Measurements from ENCODE around the gene NEURL1B.

Gene NEURL1B

DNA sequence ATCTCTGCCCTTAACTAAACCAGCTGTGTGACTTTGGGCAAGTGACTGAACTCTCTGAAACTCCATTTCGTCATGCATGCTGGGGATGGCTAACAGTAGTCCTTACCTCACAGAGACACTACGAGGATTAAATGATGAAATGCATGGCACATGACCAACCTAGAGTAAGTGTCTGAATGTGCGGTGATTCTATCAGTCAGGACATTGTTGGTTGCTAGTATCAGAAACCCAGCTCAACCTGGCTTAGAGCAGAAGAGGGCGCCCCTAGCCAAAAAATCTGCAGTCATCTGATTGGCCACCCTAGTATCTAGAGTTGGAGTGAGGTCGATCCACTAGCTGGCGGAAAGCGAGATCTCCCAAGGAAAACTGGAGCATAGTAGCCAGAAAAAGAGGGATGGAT lies 25.2 kb downstream of the NEURL1B start:
- H2BK12ac ChIP-seq (ENCODE audit: low read length): no peak overlapping the region
- no peak overlapping the region for H3K9ac ChIP-seq (ENCODE audit: low read length)
- H3K4me1 ChIP-seq (ENCODE audit: control insufficient read depth in 1 of 2, insufficient read depth in 2 of 2, low read length in 2 of 2): no peaks in the 10 kb centered on the region
- no peaks in the 10 kb centered on the region for H3K79me1 ChIP-seq (ENCODE audit: low read length)
- no peak overlapping the region for H3K14ac ChIP-seq (ENCODE audit: low read length)
- no peak overlapping the region for H4K91ac ChIP-seq (ENCODE audit: low read depth, low read length)
- no peak overlapping the region for H2AK5ac ChIP-seq (ENCODE audit: low read length)
- no peak overlapping the region for H2BK120ac ChIP-seq (ENCODE audit: insufficient read depth, low read length, poor library complexity)
- H3K36me3 ChIP-seq (ENCODE audit: control insufficient read depth in 1 of 2, insufficient read depth in 2 of 2, low read length in 2 of 2): no peaks in the 10 kb centered on the region
- no peak overlapping the region for H3K4me2 ChIP-seq (ENCODE audit: low read length)
- peak; percentile 62 to 86 for DNase-seq
- H3K4ac ChIP-seq (ENCODE audit: low read depth, low read length): no peak overlapping the region
- H3K4me3 ChIP-seq (ENCODE audit: low read depth, low read length): no peak overlapping the region
- H2AFZ ChIP-seq (ENCODE audit: insufficient read depth, low read length, poor library complexity): no peak overlapping the region
- H3K9me3 ChIP-seq (ENCODE audit: insufficient read depth, low read depth, low read length): no peaks in the 10 kb centered on the region
- H4K8ac ChIP-seq (ENCODE audit: low read depth, low read length): no peak overlapping the region
- H2BK5ac ChIP-seq (ENCODE audit: low read depth, low read length, poor library complexity): no peak overlapping the region
- H4K12ac ChIP-seq (ENCODE audit: low read depth, low read length): no peak overlapping the region
- no peaks in the 10 kb centered on the region for H3K27me3 ChIP-seq (ENCODE audit: insufficient read depth, low read length)
- H3K18ac ChIP-seq (ENCODE audit: low read length): no peak overlapping the region
- no peak overlapping the region for H3K27ac ChIP-seq (ENCODE audit: low read depth, low read length)
- H3K23ac ChIP-seq (ENCODE audit: low read length): no peak overlapping the region
- no CpG with 5 or more reads among the region's 7 CpGs for WGBS (ENCODE audit: extremely low coverage, insufficient coverage, insufficient read length)
- H3K79me2 ChIP-seq (ENCODE audit: control insufficient read depth, insufficient read depth, low read length, poor library complexity): no peaks in the 10 kb centered on the region

DNA sequence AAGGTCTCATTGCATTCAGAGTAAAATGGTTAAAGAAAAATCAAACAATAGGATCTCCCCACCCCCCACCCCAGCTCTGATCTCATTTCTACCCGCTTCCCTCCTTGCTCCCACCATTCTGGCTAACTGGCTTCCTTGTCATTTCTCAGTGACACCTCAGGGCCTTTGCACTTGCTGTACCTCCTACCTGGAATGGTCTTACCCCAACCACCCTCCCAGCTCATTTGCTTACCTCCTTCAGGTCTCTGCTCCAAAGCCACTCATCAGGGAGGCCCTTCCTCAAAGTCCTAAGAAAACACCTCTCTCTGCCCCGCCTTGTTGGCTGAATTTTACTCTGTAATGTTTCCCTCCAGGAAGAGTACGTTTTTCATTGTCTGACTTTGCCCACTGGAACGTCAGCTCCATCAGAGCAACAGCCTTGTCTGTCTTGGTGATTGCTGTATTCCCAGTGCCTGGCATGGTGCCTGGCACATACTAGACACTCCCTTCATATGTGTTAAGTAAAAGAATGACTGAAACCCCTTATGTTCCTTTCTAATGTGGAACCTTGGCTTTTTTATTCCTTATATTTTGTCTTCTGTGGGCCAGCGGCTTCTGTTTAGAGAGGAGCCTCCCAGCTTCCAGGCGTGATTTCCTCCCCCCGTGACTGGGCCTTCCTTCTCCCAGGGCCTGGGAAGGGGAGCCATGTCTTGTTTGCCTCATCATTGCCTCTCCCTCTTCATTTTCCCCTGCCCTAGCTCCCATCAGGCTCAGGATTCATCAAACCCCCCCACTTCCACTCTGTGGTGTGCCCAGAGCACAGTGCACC lies 26.9 kb downstream of the NEURL1B start:
- H3K36me3 ChIP-seq (ENCODE audit: control insufficient read depth in 1 of 2, insufficient read depth in 2 of 2, low read length in 2 of 2): no peaks in the 10 kb centered on the region
- no peaks in the 10 kb centered on the region for H3K79me1 ChIP-seq (ENCODE audit: low read length)
- H4K8ac ChIP-seq (ENCODE audit: low read depth, low read length): no peak overlapping the region
- no peak overlapping the region for H3K18ac ChIP-seq (ENCODE audit: low read length)
- H3K79me2 ChIP-seq (ENCODE audit: control insufficient read depth, insufficient read depth, low read length, poor library complexity): no peaks in the 10 kb centered on the region
- no peak overlapping the region for H3K14ac ChIP-seq (ENCODE audit: low read length)
- H3K4ac ChIP-seq (ENCODE audit: low read depth, low read length): no peak overlapping the region
- WGBS (ENCODE audit: extremely low coverage, insufficient coverage, insufficient read length): no CpG with 5 or more reads among the region's 7 CpGs
- H4K12ac ChIP-seq (ENCODE audit: low read depth, low read length): no peak overlapping the region
- H2BK120ac ChIP-seq (ENCODE audit: insufficient read depth, low read length, poor library complexity): no peak overlapping the region
- H4K91ac ChIP-seq (ENCODE audit: low read depth, low read length): no peak overlapping the region
- no peak overlapping the region for H2BK5ac ChIP-seq (ENCODE audit: low read depth, low read length, poor library complexity)
- no peak overlapping the region for H3K27ac ChIP-seq (ENCODE audit: low read depth, low read length)
- no peak overlapping the region for H3K4me3 ChIP-seq (ENCODE audit: low read depth, low read length)
- no peak overlapping the region for H2AFZ ChIP-seq (ENCODE audit: insufficient read depth, low read length, poor library complexity)
- H2AK5ac ChIP-seq (ENCODE audit: low read length): no peak overlapping the region
- no peaks in the 10 kb centered on the region for H3K9me3 ChIP-seq (ENCODE audit: insufficient read depth, low read depth, low read length)
- H3K23ac ChIP-seq (ENCODE audit: low read length): no peak overlapping the region
- DNase-seq: no peak
- no peak overlapping the region for H2BK12ac ChIP-seq (ENCODE audit: low read length)
- H3K4me2 ChIP-seq (ENCODE audit: low read length): no peak overlapping the region
- H3K27me3 ChIP-seq (ENCODE audit: insufficient read depth, low read length): no peaks in the 10 kb centered on the region
- no peak overlapping the region for H3K9ac ChIP-seq (ENCODE audit: low read length)
- H3K4me1 ChIP-seq (ENCODE audit: control insufficient read depth in 1 of 2, insufficient read depth in 2 of 2, low read length in 2 of 2): no peaks in the 10 kb centered on the region

DNA sequence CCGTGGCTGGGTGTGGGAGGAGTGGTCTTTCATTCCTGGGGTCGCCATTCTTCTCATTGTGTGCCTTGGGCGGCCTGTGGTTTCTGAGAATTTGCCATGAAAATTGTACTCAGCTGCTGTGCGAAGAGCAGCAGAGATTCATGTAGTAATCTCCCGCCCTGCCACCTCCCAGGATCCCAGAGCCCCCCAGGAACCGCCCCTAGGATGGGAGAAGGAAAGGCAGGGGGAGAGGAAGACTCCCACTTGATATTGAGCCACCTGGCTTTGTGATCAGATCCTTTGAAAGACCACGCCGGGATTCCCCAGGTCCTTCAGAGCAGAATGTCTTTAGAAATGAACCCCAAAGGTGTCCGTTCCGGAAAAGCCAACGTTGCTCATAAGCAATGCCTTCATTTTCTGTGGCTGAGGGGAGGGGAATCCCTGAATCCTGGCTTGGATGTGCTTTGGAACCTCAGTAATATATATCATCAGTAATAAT lies 27.6 kb downstream of the NEURL1B start:
- no peaks in the 10 kb centered on the region for H3K79me1 ChIP-seq (ENCODE audit: low read length)
- no CpG with 5 or more reads among the region's 11 CpGs for WGBS (ENCODE audit: extremely low coverage, insufficient coverage, insufficient read length)
- H2BK5ac ChIP-seq (ENCODE audit: low read depth, low read length, poor library complexity): no peak overlapping the region

DNA sequence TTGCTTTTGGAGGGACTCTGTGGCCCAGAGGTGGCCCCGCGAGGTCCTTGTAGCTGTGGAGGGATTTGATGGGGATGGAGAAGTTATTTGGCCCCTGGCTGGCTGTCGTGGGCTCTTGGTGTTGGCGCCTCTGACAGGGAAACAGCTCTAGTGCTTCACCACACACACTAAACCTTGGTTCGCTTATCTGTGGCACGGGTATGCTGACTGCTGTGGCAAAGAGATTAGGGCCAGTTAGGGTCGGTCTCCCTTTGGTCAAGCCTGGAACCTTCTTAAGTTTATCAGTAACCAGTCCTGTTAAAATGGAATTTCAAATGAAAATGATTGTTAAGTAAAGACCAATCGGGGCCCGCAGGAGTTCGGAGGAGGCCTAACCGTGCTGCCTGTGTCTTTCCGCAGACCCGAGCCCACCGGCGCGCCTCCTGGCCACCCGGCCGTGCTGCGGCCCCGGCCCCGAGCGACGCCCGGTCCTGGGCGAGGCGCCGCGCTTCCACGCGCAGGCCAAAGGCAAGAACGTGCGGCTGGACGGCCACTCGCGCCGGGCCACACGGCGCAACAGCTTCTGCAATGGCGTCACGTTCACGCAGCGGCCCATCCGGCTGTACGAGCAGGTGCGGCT lies 28.4 kb downstream of the NEURL1B start:
- H3K4me3 ChIP-seq (ENCODE audit: low read depth, low read length): no peak overlapping the region
- no peak overlapping the region for H3K4me2 ChIP-seq (ENCODE audit: low read length)
- H2AK5ac ChIP-seq (ENCODE audit: low read length): no peak overlapping the region

More for the DNA sequence above, 27.6 kb downstream of the NEURL1B start:
- Histone ChIP-seq H4K8ac (ENCODE audit: low read depth, low read length) (no peak overlapping the region), H3K4me1 (ENCODE audit: control insufficient read depth in 1 of 2, insufficient read depth in 2 of 2, low read length in 2 of 2) (no peaks in the 10 kb centered on the region), H2AFZ (ENCODE audit: insufficient read depth, low read length, poor library complexity) (no peak overlapping the region), H3K79me2 (ENCODE audit: control insufficient read depth, insufficient read depth, low read length, poor library complexity) (no peaks in the 10 kb centered on the region), H3K4ac (ENCODE audit: low read depth, low read length) (no peak overlapping the region), H4K91ac (ENCODE audit: low read depth, low read length) (no peak overlapping the region), H3K14ac (ENCODE audit: low read length) (no peak overlapping the region), H3K4me2 (ENCODE audit: low read length) (no peak overlapping the region), H3K27me3 (ENCODE audit: insufficient read depth, low read length) (no peaks in the 10 kb centered on the region), H4K12ac (ENCODE audit: low read depth, low read length) (no peak overlapping the region), H3K36me3 (ENCODE audit: control insufficient read depth in 1 of 2, insufficient read depth in 2 of 2, low read length in 2 of 2) (no peaks in the 10 kb centered on the region), H3K9me3 (ENCODE audit: insufficient read depth, low read depth, low read length) (no peaks in the 10 kb centered on the region), H2BK12ac (ENCODE audit: low read length) (no peak overlapping the region), H2AK5ac (ENCODE audit: low read length) (no peak overlapping the region), H3K9ac (ENCODE audit: low read length) (no peak overlapping the region), H2BK120ac (ENCODE audit: insufficient read depth, low read length, poor library complexity) (no peak overlapping the region), H3K18ac (ENCODE audit: low read length) (no peak overlapping the region), H3K27ac (ENCODE audit: low read depth, low read length) (no peak overlapping the region), H3K23ac (ENCODE audit: low read length) (no peak overlapping the region), H3K4me3 (ENCODE audit: low read depth, low read length) (no peak overlapping the region)
- DNase-seq: no peak

More for the DNA sequence above, 28.4 kb downstream of the NEURL1B start:
- Histone ChIP-seq H2BK5ac (ENCODE audit: low read depth, low read length, poor library complexity) (no peak overlapping the region), H3K27ac (ENCODE audit: low read depth, low read length) (no peak overlapping the region), H3K23ac (ENCODE audit: low read length) (no peak overlapping the region), H4K91ac (ENCODE audit: low read depth, low read length) (no peak overlapping the region), H3K79me1 (ENCODE audit: low read length) (no peaks in the 10 kb centered on the region), H3K27me3 (ENCODE audit: insufficient read depth, low read length) (no peaks in the 10 kb centered on the region), H2BK12ac (ENCODE audit: low read length) (no peak overlapping the region), H3K14ac (ENCODE audit: low read length) (no peak overlapping the region), H3K9me3 (ENCODE audit: insufficient read depth, low read depth, low read length) (no peaks in the 10 kb centered on the region), H3K18ac (ENCODE audit: low read length) (no peak overlapping the region), H3K4me1 (ENCODE audit: control insufficient read depth in 1 of 2, insufficient read depth in 2 of 2, low read length in 2 of 2) (no peaks in the 10 kb centered on the region), H3K36me3 (ENCODE audit: control insufficient read depth in 1 of 2, insufficient read depth in 2 of 2, low read length in 2 of 2) (no peaks in the 10 kb centered on the region), H3K9ac (ENCODE audit: low read length) (no peak overlapping the region), H4K12ac (ENCODE audit: low read depth, low read length) (no peak overlapping the region), H3K79me2 (ENCODE audit: control insufficient read depth, insufficient read depth, low read length, poor library complexity) (no peaks in the 10 kb centered on the region), H4K8ac (ENCODE audit: low read depth, low read length) (no peak overlapping the region), H2BK120ac (ENCODE audit: insufficient read depth, low read length, poor library complexity) (no peak overlapping the region), H2AFZ (ENCODE audit: insufficient read depth, low read length, poor library complexity) (no peak overlapping the region), H3K4ac (ENCODE audit: low read depth, low read length) (no peak overlapping the region)
- no peak for DNase-seq
- WGBS (ENCODE audit: extremely low coverage, insufficient coverage, insufficient read length): no CpG with 5 or more reads among the region's 45 CpGs
